SW 1271 (cell line): Measurements from ENCODE around the gene TRAPPC12.

Source experiments
- DNase-seq, 2 experiments: peaks; one replicate each; lab custom pipeline; 2025; lab: John Stamatoyannopoulos, UW

TRAPPC12 gene

GRCh38 chr2:3470166-3470651 is 90.7 kb downstream of the TRAPPC12 start:
- DNase-seq: no peak

DNA sequence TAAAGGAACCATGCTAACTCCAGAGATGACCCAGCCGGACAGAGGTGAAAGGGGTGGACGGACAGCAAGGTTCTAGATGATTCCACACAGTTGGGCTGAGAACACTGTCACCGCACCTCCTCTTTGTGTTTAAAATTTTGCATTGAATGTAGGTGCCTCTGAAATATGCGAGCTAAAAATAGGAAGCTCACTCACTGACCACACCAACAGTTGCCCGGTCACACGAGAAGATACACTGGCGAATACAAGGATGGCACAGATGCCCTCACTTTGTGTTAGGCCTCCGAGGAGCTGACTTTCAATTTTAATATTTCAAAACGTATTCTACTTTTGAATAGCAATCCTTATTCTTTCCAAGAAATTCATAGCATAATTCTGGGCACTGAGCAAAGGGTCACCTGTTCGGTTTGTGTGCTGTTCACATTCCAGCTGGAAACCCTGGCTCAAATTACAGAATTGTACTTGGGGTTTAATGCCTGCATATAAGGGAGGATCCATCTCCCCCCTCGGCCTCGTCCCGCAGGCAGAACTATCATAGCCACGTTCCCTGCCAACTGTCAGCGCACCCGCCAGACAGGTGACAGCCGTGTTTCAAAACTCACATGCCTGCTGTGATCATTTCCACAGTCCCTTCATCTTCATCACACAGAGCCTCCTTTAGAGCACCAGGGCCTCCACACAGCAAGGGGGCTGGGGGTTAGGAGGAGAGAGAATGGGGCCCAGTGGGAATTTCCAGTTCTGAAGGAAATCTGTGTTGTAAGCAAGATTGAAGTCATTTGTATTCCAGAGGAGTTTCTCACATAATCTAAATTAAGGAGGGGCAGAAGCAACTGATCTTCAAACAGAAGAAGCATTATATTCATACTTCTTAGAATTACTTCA is 91.6 kb downstream of the TRAPPC12 start:
- DNase-seq: no peak

DNA sequence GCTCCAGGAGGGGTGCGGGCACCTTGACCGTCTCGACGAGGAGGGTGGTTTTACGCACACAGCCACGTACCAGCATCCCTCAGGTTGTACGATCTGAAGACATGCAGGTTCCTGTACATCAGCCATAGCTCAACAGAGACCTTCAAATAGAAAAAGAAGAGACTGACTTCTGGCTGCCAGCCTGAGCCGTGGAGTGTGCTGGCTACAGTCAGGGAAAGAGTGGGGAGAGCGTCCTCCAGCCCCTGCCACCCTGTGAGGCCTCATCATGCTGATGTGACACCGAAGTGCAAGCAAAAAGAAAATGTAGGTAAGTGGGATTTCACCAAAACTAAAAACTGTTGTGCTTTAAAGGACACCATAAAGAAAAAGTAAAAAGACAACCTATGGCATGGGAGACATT is 92.8 kb downstream of the TRAPPC12 start:
- no peak for DNase-seq

- no peak for DNase-seq
Measured at GRCh38 chr2:3472966-3473365, 93.5 kb downstream of the TRAPPC12 start.

GRCh38 chr2:3475771-3476170 is 96.3 kb downstream of the TRAPPC12 start:
- no peak for DNase-seq

GRCh38 chr2:3476321-3476984 is 97.0 kb downstream of the TRAPPC12 start:
- DNase-seq: no peak

DNA sequence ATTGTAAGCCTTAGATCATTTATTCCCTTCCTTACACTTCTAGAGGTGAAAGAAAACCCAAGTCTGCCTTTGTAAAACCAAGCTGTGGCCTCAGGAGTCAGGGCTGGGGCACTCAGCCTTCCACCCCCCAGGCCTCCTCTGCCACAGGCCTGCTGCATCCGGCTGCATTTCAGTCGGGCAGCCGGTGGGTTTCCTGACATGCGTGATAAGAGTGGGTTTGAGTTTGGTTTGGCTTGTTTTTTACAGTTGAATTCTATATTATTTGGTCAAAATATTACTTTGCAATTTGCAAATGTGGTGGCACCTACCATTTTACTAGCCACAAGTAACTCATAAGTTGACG is 97.5 kb downstream of the TRAPPC12 start:
- no peak for DNase-seq

DNA sequence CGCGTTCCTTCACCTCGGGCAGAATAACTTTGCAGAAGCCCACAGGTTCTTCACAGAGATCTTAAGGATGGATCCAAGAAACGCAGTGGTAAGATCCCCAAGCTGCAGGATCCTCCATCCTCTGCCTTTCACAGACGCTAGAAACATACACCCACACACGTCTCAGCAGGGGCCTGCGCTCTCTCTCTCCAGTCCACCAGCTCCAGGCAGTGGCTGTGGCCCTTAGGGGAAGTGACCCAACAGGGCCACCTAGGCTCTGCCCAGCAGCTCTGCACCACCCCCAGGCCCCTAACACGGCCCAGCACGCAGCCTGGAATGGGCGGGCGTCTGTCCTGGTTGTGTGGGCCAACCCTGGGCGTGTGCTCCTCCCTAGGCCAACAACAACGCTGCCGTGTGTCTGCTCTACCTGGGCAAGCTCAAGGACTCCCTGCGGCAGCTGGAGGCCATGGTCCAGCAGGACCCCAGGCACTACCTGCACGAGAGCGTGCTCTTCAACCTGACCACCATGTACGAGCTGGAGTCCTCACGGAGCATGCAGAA is 99.4 kb downstream of the TRAPPC12 start:
- no peak for DNase-seq

- no peak for DNase-seq
Measured at GRCh38 chr2:3479430-3480320, 100.2 kb downstream of the TRAPPC12 start.

DNA sequence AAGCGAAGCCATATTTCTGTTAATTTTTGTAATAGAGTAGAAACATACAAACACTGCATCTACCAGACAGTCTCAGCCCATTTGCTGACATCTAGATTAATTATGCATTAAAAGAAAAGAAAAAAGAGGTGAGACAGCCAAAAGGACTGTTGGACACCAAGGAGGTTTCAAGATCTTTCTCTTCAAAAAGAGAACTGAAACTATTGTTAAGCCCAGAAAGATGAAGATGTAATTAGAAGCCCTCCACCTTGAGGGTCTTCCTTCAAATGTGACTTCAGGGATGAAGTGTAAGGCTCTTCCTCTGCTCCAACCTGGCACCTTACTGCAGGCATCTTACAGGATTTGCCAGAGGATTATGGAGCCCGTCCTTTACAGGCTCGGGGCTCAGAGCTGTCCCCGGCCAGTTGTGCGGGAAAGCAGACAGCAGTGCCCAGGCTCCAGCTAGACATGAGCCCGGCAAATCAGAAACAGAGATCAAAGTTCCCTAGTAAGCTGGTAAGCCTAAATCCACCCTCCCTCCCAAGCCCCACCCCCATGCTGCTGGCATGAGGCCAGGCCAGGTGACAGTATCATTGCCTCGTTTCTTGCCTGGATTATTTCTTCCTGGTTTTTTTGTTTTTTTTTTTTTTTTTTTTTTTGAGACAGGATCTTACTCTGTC is 101.0 kb downstream of the TRAPPC12 start:
- no peak for DNase-seq

GRCh38 chr2:3481011-3481400 is 101.5 kb downstream of the TRAPPC12 start:
- DNase-seq: no peak

DNA sequence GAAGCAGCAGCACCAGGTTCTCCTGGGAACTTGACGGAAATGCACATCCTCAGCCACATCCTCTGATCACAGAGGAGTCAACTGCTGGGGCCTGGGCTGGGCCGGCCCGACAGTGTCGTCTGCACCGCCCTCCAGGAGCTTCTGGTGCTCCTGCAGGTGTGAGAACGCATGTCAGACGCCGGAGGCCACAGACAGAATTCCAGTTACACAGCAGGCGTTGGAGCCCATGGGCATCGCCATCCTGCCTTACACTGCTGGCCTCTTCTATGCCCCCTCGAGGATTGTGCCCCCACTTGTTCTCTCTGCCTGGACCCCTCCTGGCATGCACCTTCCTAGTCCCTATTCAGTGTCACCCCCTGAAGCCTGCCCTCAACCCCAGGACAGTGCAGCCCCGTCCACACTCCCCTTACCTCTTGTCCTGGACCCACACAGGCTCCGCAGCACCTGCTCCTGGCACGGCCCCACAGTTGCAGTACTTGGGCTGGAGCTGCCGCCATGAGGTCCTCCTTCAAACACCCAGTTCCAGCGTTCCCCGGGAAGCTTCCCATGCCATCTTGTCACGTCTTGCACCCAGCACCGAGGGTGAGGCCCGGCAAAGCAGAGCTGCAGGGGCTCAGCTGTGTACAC is 102.4 kb downstream of the TRAPPC12 start:
- no peak for DNase-seq

DNA sequence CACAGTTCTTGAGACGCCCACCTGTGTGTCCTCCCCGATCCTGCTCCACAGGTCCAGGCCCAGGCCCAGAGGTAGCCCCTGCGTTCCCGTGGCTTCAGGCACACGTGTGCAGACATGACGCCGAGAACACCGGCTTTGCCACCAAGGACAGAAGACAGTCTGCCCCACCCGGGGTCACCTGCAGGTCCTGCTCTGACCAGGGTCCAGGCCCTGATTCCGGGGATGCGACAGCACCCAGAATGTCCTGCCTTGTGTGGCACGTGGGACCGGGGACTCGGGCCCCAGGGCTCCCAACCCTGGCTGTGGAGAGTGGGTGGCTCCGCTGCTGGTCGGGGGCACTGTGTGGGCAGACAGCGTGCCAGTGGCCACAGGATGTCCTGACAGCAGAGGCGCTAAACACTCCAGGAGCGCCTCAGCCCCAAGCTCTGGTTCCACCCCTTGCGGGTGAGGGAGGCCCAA is 102.9 kb downstream of the TRAPPC12 start:
- DNase-seq: no peak

DNA sequence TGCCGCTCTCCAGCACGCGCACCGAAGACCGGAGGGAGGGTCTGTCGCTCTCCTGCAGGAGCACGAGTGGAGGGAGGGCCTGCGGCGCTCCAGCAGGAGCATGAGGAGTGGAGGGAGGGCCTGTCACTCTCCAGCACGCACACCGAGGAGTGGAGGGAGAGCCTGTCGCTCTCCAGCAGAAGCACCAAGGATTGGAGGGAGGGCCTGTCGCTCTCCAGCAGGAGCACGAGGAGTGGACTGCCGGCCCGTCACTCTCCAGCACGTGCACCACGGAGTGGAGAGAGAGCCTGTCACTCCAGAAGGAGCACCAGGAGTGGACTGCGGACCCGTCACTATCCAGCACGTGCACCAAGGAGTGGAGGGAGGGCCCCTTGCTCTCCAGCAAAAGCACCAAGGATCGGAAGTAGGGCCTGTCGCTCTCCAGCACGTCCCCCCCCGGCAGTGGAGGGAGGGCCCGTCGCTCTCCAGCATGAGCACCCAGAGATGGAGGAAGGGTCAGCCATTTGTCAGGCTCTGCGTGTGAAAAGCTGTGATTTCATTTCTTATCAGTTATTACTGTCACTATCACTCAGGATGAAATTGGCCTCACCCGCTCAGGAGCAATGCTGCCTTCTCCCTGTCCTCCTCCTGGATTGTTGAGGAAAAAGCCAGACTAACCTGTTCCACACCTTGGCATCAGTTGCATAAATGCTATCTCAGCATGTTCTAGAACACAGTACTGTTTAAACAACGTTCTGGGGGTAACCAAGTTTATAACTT is 103.9 kb downstream of the TRAPPC12 start:
- DNase-seq: no peak

DNA sequence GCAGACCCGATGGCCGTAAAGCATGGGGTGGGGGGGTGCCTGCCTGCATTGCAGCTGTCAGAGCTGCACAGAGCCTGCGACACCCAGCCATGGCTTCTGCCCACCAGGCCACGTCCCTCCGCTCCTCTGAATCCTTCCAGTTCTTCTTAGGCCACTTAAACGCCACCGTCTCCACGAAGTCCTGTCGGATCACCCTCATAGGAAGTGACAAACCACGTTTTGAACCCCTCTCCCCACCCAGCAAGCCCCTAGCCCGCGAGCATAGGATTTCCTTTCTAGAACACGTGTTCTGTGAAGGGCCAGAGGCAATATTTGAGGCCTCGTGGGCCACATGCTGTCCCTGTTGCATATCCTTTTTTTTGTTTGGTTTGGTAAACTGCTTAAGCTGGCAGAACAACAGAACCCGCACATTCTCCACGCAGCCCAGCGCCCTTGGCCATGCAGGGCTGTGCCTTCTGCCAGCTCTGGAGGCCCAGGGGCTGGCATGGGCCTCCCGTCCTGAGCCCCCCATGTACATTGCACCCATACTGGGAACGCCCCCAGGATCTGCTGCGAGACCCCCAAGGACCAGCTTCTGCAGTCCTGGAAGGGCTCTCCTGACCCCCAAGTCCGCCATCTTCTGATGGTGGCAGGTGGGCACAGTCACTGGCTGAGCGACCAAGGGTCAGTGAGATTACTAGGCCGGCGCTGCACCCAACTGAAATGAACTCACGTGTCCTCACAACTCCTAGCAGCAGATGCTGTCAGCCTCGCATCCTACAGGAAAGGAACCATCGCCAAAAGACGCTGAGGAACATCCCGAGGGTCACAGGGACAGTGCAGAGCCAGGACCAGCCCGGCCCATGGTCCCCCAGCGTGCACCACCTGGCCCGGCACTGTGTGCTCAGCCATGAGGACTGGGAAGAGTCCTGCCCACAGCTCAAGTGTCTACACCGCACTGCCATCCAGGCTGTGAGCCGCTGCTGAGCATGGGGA is 104.8 kb downstream of the TRAPPC12 start:
- no peak for DNase-seq

DNA sequence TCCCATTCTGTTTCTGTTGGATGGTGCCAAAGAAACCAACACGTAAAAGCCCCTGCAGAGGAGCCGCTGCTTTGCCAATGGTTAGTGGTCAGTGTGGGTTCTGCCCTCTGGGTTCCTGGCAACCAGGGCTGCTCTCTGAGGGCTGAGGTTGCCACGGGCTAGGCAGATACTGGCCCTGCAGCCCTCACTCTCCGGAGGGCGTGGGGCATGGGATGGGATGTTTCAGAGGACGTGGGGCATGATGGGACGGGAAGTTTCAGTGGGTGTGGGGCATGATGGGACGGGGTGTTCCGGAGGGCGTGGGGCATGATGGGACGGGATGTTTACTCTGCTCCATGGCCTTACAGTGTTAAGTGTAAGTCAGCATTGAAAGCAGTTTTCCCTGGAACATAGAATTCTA is 105.7 kb downstream of the TRAPPC12 start:
- no peak for DNase-seq

DNA sequence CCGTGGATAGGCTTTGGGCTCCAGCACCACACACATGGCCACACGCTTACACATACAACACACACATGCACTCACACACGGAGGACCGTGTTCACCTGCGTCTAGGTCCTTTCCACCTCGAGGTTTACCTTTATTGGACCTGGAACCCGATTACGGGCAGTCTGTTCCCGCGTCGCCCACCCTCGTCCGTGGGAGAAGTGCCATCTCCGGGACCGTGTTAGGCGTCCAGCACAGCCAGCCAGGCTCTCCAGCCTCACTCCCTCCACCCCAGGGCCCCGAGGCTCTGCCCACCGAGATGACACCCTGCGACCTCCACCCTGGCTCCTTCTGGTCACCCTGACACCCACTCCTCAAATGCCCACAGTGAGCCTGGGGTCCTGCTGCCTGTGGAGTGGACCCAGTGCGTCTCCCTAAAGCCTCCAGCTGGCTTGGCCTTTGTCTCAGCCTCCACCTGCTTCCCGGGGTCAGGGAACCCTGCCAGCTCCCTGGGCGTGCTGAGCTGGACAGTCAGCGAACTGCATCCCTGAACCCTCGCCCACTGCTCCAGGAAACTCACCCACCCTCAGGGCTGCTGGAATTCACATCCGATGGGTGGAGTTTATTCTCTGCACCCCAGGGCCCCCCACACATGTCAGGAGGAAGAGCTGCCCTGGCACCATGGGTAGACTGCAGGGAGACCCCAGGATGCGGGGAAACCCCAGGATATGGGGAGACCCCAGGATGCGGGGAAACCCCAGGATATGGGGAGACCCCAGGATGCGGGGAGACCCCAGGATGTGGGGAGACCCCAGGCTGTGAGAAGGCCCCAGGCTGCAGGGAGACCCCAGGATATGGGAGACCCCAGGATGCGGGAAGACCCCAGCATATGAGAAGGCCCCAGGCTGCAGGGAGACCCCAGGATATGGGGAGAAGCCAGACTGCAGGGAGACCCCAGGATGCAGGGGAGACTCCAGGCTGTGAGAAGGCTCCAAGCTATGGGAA is 106.8 kb downstream of the TRAPPC12 start:
- no peak for DNase-seq

- DNase-seq: no peak
Measured at GRCh38 chr2:3487028-3487425, 107.5 kb downstream of the TRAPPC12 start.
